H54 (cell line): ENCODE results near the gene ZNF343.

Experiments used
- DNase-seq: peaks from one replicate; pipeline ENCODE4 v3.0.0; 2011; ENCODE audit warnings: low spot score, mixed read lengths; ENCODE audit not compliant: insufficient read length
- FAIRE-seq: peaks from 3 replicates; lab custom pipeline; 2011; peaks lifted over from hg19 to GRCh38; lab: Jason Lieb, UNC
- POLR2A ChIP-seq: IDR thresholded peaks from 2 replicates; pipeline ENCODE4 v1.6.1; 2011; ENCODE audit warnings: low read depth, mild to moderate bottlenecking, low read length

Gene ZNF343

DNA sequence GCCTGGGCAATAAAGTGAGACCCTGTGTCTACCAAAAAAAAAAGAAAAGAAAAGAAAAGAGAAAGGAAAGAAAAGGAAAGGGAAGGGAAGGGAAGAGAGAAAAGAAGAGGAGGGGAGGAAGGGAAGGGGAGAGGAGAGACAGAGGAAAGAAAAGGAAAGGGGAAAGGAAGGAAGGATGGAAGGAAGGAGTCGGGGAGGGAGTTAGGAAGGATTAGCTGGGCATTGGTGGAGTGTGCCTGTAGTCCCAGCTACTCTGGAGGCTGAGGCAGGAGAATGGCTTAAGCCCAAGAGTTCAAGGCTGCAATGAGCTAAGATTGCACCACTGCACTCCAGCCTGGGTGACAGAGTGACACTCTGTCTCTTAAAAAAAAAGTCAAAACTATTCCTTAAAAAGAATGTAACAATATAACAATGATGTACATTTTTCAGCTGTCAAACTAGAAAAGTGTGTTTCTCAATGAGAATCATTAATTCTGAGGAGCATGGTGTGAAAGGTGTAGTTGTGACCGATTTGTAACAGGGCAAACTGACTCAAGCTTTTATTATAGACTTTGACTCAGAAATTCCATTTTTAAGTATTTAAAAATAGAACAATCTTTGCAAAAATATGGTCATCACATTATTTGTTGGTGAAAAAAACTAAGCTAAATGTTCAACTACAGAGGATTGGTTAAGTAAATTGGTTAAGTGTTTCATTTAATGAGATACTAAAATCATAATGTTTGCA, 52.8 kb downstream of the ZNF343 start:
- no peak for TF ChIP-seq POLR2A
- DNase-seq (no peak), FAIRE-seq (no peak)

DNA sequence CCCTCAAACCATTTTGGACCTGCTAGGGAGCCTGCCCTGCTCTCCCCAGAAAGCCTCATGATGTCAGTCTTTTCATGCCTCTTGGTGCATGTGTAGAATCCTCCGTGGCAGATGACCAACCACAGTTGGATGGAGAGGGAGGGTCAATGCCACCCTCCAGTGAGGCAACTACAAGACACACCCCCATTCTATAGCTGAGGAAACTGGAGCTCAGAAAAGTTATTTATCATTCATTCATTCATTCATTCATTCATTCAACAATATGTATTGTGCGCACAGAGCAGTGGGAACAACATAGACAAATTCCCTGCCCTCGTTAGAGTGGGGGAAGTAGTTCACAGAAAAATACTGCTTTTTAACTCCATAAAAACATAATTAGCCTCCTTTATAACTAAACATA, 54.9 kb downstream of the ZNF343 start:
- no peak for FAIRE-seq

DNA sequence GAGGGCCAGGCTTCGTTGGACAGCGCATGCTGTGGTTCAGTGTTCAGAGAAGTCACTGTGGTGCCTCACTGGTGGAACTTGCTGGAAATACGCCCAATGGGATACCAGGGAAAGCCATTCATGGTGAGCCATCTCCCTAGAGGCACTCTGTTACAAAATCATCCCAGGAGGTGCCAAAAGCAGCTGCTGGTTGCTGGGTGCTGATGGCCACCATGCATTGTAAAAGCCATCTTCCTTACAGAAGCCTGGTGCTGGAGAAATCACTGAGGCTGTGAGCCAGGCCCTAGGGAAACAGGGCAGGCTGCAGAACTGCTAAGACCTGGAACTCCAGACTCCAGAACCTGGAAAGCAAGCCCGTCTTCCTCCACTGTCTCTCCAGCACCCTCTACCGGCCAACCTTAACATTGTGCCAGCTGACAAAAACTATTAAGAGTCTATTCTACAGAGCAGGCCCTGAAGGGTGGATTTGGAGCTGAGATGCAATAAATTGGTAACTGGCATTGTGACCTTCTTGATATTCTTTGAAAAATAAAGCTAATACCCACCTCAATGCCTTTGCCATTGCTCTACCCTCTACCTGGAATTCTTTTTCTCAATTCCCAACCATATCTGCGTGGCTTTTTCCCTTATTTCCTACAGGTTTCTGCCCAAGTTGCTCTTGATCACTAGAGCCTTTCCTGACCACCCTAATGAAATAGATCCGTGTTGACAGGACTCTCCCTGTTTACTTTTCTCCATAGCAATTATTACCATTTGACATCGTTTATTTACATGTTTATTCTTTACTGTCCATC, 56.6 kb downstream of the ZNF343 start:
- no peak for TF ChIP-seq POLR2A
- FAIRE-seq (peak; percentile 62), DNase-seq (peak; percentile 51)

More for the DNA sequence above, 54.9 kb downstream of the ZNF343 start:
- no peak for DNase-seq
- no peak for TF ChIP-seq POLR2A

DNA sequence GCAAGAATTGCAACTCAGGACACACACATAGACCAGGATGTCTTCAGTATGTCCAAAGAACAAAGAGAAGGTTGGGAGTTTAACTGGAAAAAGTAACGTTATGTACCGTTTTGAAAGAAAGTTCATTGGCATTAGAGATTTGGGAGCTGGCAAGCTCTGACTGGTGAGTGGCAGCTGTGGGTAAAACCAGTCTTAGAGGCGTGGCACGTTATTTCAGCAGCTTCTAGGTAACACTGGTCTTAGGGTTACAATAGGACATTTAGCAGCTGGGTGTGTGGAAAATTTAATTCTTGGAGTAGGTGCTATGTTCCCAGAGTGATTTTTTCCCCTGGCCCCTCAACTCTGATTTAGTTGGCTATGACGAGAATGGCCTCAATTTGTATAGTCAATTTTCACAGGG, 57.3 kb downstream of the ZNF343 start:
- no peak for TF ChIP-seq POLR2A
- DNase-seq (no peak), FAIRE-seq (no peak)

DNA sequence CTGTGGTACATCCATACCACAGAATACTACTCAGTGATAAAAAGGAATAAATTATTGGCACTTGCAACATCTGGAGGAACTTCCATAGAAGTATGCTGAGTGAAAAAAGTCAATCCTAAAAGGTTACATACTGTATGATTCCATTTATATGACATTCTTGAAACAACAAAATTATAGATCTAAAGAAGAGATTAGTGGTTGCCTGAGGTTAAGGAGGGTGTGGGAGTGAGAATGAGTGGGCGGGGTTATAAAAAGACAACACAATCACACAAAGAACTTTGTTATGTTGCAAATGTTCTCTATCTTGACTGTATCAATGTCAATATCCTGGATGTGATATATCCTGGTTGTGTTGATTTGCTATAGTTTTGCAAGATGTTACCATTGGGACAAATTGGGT, 59.3 kb downstream of the ZNF343 start:
- no peak for FAIRE-seq

DNA sequence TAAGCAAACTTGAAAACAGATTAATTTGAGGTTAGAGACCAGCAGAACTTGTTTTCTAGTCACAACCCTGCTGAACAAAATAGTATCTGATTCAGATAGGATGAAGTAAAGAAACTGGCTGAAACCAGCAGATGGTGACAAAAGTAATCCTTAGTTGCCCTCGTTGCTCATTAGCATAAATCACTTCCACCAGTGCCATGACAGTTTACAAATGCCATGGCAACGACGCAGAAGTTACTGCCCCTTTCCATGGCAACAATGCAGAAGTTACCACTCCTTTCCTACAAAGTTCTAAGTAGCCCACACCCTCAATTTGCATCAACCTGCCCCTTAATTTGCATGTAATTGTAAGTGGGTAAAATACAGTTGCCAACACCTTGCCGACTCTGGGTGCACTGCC, 61.9 kb downstream of the ZNF343 start:
- FAIRE-seq (no peak), DNase-seq (no peak)
- no peak for TF ChIP-seq POLR2A

More for the DNA sequence above, 59.3 kb downstream of the ZNF343 start:
- DNase-seq, result no peak
- no peak for TF ChIP-seq POLR2A
